ENCODE data around the gene CIPC.

CIPC gene

DNA sequence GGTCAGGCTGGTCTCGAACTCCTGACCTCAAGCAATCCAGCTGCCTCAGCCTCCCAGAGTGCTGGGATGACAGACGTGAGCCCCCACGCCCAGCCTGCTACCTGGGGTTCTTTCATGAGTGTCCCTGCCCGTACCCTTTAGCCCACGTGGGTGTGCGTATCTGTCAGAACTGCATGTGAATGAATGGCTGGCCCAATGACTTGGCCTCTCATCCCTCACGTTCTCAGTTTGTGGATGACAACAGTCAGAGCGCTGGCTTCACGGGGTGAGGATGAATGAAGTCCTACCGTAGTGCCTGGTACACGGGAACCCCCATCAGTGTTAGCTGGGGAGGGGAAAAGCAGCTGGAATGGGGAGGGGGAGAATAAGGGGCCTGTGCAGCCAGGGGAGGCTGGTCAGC is 59.7 kb downstream of the CIPC start:
- no peak for DNase-seq

DNA sequence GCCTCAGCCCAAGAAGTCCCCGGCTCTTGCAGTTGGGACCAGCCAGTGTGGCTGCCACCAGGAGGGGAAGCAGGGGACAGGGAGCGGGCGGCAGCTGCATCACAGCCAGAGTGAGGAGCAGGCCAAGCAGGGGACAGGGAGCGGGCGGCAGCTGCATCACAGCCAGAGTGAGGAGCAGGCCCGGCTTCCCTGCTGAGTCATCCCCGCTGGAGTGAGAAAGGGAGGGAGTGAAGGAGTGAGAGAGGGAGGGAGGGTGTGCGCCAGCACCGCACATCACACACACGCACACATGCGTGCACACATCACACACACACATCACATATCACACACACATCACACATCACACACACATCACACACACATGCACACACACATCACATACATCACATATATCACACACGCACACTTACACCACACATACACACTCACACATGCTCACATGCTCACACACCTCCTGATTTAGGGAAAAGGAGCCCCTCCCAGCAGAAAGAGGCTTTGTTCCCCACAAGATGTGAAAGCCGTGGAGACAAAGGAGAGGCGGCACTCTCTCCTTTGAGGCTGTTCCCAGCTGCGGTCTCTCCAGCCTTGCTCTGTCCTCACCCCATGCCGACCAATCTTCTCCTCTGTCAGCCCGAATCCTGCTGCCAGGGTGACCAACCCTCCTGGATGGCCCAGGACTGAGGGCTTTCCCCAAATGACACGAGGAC is 60.3 kb downstream of the CIPC start:
- no peak for DNase-seq

GRCh38 chr14:77158882-77159255 is 60.8 kb downstream of the CIPC start:
- DNase-seq, result no peak

DNA sequence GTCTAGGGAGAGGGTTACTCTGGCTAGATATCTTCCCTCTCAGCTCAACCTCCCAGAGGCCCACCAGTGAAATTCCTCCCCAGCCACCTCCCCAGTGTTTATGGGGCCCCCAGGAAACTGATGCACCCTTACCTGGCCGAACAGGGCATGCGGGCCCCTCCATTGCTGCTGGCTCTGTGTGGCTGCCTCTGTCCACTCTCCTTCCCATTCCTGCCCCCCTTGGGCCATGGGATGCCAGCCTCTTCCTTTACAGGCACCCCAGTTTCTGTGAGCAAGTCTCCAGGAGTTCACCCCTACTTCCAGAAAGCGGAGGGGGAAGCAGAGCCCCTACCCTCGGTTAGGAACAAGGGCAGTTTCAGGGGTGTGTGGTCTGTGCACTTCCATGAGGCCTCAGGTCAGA is 63.0 kb downstream of the CIPC start:
- no peak for DNase-seq
